CD1c-positive myeloid dendritic cell (primary cell): ENCODE data around the gene NEK9.
"Not testable (repeated sequence)": the region's sequence is repeated elsewhere in the genome, so short reads cannot be mapped to it uniquely, and the experiment has no call there.

Experiments used
- DNase-seq: peaks from one replicate; pipeline ENCODE4 v3.0.0-alpha.2; 2016; ENCODE audit errors: extremely low spot score

The NEK9 gene

DNA sequence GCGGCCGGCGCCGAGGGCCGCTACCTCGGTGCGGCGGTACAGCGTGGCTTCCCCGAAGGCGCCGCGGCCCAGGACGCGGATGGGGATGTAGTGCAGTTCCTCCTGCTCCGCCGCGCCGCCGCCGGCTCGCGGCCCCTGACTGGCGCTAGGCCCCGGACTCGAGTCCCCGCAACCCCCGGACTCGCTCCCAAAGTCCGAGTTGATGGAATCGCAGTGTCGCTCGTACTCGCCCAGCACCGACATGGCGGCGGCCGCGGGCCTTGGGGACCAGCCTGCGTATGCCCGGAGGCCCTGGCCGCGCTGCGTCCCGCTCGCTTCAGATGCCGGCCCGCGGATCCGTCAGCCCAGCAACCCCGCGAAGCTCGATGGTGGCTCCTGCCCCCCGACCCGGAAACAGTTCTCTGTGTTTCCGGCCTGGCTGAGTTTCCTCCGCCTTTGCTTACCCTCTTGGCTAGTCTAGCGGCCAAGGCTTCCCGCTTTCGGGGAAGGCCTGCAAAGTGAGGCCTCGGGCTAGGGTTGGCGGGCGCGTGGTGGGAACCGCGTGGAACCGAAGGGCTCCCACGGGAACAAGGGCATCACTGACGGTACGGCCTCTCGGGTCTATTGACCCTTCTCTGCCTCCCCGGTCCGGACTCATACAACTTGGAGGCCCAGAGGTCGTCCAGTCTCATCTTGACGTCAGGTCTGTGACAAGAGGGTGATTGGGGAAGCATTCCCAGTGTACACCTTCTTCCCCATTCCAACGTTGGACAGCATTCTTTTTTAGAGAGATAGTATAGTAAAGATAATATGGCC, at the start of gene NEK9:
Gene NEK9 (minus strand): TSS at position 370 of the 795 bp plus-strand sequence. CDS start 127 bp downstream, at position 243.
- peak; percentile 89 for DNase-seq

DNA sequence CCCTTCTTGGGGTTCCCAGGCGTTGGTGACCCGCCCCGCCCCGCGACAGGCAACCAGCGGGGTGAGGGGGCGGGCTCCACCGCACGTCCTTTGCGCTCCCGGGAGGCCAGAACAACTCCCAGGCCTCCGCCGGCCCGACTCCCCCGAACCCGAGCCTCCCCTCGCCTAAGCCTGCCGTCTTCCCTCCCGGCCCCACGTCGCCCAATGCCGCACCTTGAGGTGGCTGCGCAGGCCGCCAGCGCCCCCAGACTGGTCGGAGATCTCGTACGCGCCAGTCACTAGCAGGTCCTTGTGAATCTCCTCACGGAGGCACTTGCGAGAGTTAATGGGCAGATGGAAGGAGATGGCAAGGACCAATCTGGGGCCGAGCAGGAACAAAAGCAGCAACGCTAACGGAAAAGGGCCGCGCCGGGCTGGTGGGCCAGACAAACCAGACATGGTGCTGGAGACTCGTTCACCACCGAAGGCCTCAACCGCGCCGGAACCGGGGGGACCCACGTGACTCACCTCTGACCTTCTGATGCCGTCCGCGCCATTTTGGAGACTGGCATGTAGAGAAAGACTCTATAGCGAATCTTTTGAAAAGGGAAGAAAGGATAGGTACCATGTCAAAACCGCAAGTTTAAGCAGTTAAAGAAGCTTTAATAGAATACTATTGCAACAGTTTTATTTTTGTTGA, 49.4 kb upstream of the NEK9 start, which contains the start of gene TMED10:
Gene TMED10 (minus strand): TSS at position 471 of the 679 bp plus-strand sequence. CDS start 33 bp downstream, at position 438.
- DNase-seq = peak; percentile 96

DNA sequence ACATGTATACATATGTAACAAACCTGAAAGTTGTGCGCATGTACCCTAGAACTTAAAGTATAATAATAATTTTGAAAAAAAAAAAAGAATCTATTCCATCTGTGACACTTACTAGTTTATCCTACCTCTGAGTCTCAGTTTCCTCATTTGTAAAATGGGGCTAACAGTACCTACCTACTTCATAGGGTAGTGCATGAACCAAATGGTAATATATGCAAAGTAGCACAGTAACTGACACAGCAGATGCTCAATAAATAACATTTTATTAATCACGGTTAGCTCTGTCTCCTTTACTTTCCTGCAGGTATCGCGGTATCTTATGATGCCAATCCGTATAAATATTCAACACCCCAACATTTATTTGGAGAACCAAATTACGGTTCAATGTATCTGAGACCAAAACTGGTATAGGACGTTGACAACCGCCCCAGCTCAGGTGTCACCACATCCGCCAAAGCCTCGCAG, 48.9 kb upstream of the NEK9 start:
- no peak for DNase-seq

GRCh38 chr14:75174066-75174465, 47.2 kb upstream of the NEK9 start:
- DNase-seq = peak; percentile 41

GRCh38 chr14:75170772-75171171, 43.9 kb upstream of the NEK9 start:
- peak; percentile 53 for DNase-seq

DNA sequence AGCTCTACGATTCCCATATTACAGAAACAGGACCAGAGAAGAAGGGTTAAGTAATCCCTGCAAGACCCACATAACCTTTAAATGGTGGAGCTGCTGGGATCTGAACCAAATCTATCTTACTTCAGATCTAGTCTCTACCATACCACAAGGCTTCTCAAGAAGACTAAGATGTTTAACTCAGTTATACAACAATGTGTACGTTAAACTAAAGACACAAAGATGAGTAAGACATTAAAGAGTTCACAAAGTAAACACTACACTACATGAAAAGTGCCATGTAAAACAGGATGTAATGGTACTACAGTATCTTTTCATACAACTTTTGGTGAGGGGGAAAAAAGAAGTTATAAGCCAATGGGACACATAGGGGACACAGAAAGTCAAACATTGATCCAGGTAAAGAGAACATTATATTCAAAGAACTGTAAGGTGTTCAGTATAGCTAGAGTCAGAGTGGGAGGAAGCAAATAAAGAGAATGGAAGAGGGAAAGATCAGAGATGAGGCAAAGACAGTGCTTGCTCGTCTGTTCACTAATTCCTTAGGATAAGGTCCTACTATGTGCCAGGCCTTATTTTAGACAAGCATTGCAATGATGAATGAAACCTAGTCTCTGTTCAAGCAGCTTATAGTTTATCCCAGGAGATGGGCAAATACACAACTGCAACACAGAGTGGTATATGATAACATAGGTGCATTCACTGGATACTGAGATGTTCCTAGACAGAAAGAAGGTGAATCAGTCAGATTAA, 41.9 kb upstream of the NEK9 start:
- DNase-seq = no peak

DNA sequence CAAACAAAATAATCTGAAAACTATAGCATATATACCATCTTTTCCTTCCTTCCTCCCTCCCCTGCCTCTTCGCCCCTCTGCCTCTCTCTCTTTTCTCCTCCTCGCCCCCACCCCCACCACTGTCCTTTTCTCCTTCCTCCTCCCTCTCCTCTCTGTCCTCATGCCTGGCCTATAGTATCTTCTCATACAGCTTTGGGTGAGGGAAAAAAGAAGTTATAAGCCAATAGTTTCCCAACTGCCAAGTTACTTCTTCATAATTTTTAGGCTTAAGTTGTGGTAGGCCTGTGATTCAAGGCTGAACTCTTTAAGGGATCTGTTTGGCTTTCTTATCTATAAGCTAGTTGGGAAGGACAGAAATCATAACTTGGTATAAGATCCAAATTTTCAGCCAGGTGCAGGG, 40.5 kb upstream of the NEK9 start:
- DNase-seq = no peak

DNA sequence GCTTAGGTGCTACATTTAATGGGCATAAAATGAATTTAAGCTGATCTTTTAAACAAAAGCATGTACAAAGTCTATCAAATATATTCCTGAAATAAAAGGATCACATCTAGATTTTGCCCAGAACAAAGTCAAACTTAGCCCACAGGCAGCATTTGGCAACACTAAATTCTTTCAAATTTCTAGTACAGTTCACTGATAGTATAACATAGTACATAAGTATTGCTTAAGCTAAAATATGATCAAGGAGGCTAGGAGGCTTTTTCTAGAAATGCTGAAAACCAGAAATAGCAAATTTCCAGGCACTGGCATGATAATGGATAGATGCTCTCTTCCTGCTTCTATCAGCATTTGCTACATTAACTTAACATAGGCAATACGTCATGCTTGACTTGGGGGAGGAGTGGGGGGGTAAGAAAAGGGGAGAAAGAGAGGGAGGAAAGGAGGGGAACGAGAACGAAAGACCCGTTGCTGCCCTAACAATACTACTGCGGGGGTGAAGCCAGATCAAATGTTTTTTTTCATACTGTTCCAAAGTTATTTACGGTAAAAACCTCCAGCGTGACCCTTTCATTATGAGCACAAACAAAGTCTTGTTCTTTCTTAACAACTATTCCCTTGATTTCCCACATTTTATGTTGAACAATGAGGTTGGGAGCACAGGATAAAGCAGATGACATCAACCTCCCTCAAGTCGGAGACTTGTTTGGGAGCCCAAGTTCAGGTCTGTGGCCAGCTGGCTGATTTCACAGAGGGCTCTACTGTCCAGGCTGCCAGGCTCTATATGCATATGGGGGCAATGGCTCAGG, 38.9 kb upstream of the NEK9 start:
- no peak for DNase-seq

GRCh38 chr14:75164809-75165208, 38.0 kb upstream of the NEK9 start:
- DNase-seq = no peak

- no peak for DNase-seq
Observed at GRCh38 chr14:75163677-75164076, 36.8 kb upstream of the NEK9 start.

DNA sequence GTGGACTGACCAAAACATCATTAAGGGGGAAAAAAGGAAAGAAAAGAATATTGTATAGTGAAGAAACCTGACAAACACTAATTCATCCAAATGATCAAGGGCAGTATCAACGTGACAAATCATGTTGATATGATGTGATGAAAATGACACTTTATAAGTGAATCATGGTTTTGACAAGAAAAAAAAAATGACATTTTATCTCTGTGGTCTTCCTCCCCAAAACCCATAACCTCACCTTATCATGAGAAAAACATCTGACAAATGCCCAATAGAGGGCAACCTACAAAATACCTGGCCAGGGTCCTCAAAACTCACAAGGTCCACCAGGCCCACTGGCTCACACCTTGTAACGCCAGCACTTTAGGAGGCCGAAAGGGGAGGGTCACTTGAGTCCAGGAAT, 35.8 kb upstream of the NEK9 start:
- no peak for DNase-seq

GRCh38 chr14:75158843-75159614, 32.2 kb upstream of the NEK9 start:
- DNase-seq = peak; percentile 41

- no peak for DNase-seq
Observed at GRCh38 chr14:75156901-75157300, 30.1 kb upstream of the NEK9 start.

GRCh38 chr14:75156111-75156510, 29.3 kb upstream of the NEK9 start:
- DNase-seq = no peak

DNA sequence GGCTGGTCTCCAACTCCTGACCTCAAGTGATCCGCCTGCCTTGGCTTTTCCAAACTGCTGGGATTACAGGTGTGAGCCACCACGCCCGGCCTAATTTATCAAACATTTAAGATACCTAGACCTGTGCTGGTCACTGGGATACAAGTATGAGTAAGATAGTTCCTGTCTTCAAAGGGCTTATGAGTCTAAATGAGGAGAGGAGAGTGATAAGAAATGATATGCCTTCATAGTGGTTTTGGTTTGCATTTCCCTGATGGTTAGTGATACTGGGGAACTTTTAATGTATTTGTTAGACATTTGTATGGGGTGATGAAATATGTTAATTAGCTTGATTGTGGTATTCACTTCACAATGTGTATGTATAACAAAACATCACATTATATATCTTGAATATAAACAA, 28.3 kb upstream of the NEK9 start:
- DNase-seq = no peak

GRCh38 chr14:75153295-75153694, 26.4 kb upstream of the NEK9 start:
- no peak for DNase-seq

DNA sequence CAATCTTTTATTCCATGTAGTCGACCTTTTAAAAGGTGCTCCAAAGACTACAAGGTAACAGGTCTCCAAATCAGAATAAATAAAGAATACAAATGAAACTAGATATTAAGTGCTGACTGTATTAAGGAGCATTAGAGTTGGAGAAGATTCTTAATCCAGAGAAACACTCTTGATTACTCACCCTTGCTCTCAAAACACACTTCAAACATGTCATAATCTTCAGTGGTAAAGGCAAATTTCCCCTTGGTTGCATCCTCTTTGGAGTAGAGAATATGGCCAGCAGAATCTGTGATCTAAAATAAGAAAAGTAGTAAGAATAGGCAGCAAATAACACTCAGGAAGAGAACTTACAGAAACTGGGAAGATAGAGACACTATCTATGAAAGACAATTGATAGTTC, 25.0 kb upstream of the NEK9 start:
- DNase-seq = no peak

GRCh38 chr14:75150637-75151036, 23.8 kb upstream of the NEK9 start:
- DNase-seq = not testable (repeated sequence)

DNA sequence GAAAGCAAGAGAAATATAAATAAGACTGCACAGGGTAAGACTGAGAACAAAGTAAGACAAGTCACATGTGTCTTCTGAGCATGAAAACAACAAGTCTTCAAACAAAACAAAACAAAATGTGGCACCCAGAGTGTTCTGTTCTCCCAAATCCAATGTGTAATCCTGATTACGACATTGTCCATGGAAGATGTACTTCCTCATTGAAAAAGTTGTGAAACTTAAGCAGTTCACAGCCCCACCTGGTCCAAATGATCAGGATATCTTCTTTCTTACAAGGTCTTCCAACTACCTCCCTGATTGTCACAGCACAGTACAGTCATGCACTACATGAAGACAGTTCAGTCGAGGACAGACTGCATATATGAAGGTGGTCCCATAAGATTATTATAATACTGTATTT, 23.3 kb upstream of the NEK9 start:
- peak; percentile 52 for DNase-seq

DNA sequence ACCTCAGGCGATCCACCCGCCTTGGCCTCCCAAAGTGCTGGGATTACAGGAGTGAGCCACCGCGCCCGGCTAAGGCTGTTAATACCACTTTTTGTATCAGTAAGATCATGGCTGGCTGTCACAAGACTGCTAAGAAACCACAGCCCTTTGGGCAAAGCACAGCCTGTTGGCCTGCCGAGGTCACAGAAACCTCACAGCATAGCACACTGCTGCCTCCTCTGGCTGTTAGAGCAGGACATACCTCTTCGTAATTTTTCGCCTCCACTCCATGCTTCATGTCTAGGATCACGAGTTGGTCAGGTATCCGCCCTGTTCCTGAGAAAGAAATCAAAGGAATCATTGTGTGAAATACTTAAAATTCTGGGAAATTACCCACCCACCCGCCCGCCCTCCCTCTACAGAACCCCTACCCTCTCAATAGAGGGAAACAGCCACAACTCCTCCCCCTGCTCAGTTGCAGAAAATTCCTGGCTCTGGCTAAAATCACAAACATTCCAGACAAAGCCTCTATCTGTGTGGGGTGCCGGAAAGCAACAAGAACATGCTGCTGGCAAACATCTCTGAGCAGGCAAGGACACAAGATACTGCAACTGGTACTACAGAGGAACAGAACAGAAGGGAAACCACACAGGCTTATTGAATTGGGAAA, 20.7 kb upstream of the NEK9 start:
- peak; percentile 65 for DNase-seq
